Chondrocyte (in vitro differentiated cells): Measurements from ENCODE around the gene DNHD1. TPM values are rescaled to one million over a fixed set of nuclear protein-coding genes. Genes with fewer than 3 reads are reported as not detected.

Source experiments
- DNase-seq: peaks from one replicate; pipeline ENCODE4 v3.0.0; 2021; ENCODE audit warnings: mixed read lengths, low spot score
- H3K27ac Mint-ChIP-seq: one replicate; pipeline ENCODE4 v1.8.0; 2021; ENCODE audit warnings: mild to moderate bottlenecking, moderate library complexity, mixed read lengths; ENCODE audit not compliant: unreplicated experiment
- H3K27me3 Mint-ChIP-seq: 2 replicates; pipeline ENCODE4 v1.8.0; 2021; ENCODE audit warnings: low read depth, mixed read lengths
- H3K36me3 Mint-ChIP-seq: 2 replicates; pipeline ENCODE4 v1.8.0; 2021; ENCODE audit warnings: low read depth, mixed read lengths
- H3K4me1 Mint-ChIP-seq: 2 replicates; pipeline ENCODE4 v1.8.0; 2021; ENCODE audit warnings: low read depth, mild to moderate bottlenecking, mixed read lengths
- H3K4me3 Mint-ChIP-seq: one replicate; pipeline ENCODE4 v1.8.0; 2021; ENCODE audit warnings: mild to moderate bottlenecking, moderate library complexity, mixed read lengths; ENCODE audit not compliant: unreplicated experiment
- H3K9me3 Mint-ChIP-seq: 2 replicates; pipeline ENCODE4 v1.8.0; 2021; ENCODE audit warnings: low read depth, mixed read lengths
- CTCF ChIP-seq: fragments of 200-600 bp; sonication (generic); IDR thresholded peaks from 2 replicates; pipeline ENCODE4 v1.5.0; 2021; ENCODE audit warnings: antibody characterized with exemption, mild to moderate bottlenecking, moderate library complexity
- total RNA-seq: library from RNA; stranded (reverse); gene quantifications from 3 replicates; pipeline ENCODE4 v1.2.1, GENCODE V29; 2021

The DNHD1 gene
- total RNA-seq, 1 donor from 2014 or later: 3.8 TPM

DNA sequence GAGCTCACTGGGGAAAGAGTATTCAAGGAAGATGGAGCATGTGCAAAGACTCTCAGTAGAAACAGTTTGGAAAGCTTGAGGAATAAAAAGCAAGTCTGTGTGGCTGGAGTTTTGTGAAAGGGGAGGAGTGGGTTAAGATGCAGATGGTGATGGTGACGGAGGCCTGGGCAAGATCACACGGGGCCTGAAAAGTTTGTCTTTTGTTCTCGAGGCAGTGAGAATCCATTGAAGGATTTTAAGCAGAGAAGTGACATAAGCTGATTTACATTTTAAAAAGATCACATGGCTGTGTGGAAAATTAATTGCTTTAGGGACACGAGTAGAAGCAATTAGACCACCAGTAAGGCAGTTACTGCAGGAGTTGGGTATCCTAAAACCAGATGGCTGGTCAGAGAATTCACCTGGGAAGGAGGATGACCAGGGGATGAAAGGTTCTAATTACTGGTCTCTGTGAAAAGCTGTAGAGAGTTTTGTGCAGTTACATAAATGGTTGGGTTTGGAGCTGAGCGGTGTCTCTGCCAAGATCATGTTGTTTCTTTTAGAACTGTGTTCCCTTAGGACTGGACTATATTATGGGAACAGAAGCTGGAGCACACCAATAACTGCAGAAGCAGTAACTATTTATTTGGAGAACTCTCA lies 99.3 kb downstream of the DNHD1 start:
- Mint-ChIP-seq H3K27me3 (no peaks in the 10 kb centered on the region), H3K4me3 (no peak overlapping the region), H3K4me1 (peaks cover 11% of the 10 kb centered on the region), H3K27ac (no peak overlapping the region), H3K36me3 (peaks cover 28% of the 10 kb centered on the region), H3K9me3 (no peaks in the 10 kb centered on the region)
- no peak for DNase-seq
- no peak for TF ChIP-seq CTCF

DNA sequence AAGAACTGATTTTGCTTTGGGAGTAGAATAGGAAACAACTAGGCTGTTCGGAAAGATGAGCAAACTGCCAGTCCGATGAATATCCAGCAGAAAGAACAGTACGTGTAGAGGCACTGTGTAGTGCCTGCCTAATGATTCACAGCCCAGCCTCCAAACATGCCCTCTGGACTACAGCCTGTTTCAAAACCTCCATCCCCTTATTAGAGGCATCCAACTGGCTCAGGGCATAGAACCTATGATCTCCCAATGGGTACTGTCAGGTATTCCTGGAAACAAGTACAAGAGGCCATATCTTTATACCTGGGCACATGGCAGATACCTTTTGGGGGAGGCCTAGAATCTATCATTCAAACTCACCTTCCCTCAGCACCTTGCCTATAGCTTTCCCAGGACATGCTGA lies 101.5 kb downstream of the DNHD1 start:
- Mint-ChIP-seq H3K9me3 (no peaks in the 10 kb centered on the region), H3K4me1 (peaks cover 11% of the 10 kb centered on the region), H3K27me3 (no peaks in the 10 kb centered on the region), H3K36me3 (peaks cover 28% of the 10 kb centered on the region), H3K4me3 (no peak overlapping the region), H3K27ac (no peak overlapping the region)
- no peak for DNase-seq
- no peak for TF ChIP-seq CTCF

GRCh38 chr11:6599449-6599848 lies 102.4 kb downstream of the DNHD1 start:
- Mint-ChIP-seq H3K27me3 (no peaks in the 10 kb centered on the region), H3K36me3 (peaks cover 24% of the 10 kb centered on the region), H3K9me3 (no peaks in the 10 kb centered on the region), H3K4me3 (no peak overlapping the region), H3K27ac (no peak overlapping the region), H3K4me1 (peaks cover 7% of the 10 kb centered on the region)
- TF ChIP-seq CTCF: no peak
- no peak for DNase-seq

- Mint-ChIP-seq H3K27me3 (no peaks in the 10 kb centered on the region), H3K9me3 (no peaks in the 10 kb centered on the region), H3K4me1 (peaks cover 7% of the 10 kb centered on the region), H3K36me3 (peaks cover 22% of the 10 kb centered on the region), H3K4me3 (no peak overlapping the region), H3K27ac (no peak overlapping the region)
- no peak for DNase-seq
- no peak for TF ChIP-seq CTCF
These were observed 102.9 kb downstream of the DNHD1 start for GRCh38 chr11:6599881-6600390.

DNA sequence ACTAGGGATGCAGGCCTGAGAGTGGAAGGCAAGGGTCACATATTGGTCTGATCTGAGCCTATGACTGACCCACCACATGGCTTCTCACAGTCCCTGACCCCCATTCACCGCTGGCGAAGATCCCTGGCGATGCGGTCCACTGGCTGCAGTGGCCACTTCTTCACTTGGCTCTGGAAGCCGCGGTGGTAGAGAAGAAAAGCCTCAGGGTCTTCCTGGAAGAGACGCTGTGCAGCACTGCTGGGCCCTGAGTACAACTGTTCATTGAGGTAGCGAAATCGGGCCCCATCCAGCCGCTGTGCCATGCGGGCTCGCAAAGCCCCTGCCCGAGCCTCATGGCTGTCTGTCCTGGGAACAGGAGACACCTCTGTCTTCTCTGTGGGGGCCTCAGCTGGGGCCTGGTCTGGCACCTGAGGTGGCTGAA lies 104.0 kb downstream of the DNHD1 start:
- Mint-ChIP-seq H3K4me1 (peaks cover 7% of the 10 kb centered on the region), H3K27me3 (no peaks in the 10 kb centered on the region), H3K9me3 (no peaks in the 10 kb centered on the region), H3K4me3 (no peak overlapping the region), H3K36me3 (peaks cover 22% of the 10 kb centered on the region), H3K27ac (no peak overlapping the region)
- TF ChIP-seq CTCF: no peak
- DNase-seq: no peak
